HG02852 (cell line): ENCODE measurements around the gene NGFR.
"Not testable (repeated sequence)": the region's sequence is repeated elsewhere in the genome, so short reads cannot be mapped to it uniquely, and the experiment has no call there.

Source experiments
- ATAC-seq: cut with Tn5 transposase; IDR thresholded peaks from one replicate; pipeline ENCODE4 v1.9.1; 2021; ENCODE audit warnings: mild to moderate bottlenecking, moderate library complexity; ENCODE audit not compliant: unreplicated experiment

NGFR gene

GRCh38 chr17:49494399-49494985 is 601 bp upstream of the NGFR start:
- ATAC-seq: no peak

GRCh38 chr17:49495842-49496182 is 719 bp downstream of the NGFR start:
- no peak for ATAC-seq

DNA sequence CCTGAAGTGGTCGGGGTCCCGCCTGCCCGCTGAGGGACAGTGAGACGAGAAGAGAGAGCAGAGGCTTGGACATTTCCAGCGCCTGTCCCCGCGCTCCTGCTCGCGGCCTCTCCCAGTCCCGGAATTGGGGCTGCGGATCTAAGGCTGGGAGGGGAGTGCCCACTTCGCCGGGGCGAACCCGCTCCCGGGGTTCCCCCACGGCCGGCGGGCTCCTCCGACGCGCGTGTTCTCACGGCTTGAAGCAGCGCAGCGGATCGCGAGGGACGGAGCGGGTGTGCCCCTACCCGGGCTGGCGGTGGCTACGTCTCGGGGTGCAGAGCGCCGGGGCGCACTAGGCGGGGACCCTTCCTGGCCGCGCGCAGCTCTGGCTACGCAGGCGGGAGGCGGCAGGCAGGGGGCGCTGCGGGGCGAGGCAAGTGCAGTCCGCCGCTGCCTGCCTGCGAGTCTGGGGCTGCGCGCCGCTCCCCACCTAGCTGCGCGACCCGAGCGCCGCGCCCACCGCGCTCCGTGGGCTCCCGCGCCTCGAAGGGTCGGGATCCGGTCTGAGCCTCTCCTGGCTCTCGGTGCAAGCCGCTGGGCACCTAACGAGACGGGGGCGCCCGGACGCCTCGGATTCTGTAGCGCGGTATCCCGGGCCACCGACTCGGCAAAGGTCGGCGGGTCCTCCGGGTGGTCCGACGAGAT is 1.2 kb downstream of the NGFR start:
- ATAC-seq: no peak

GRCh38 chr17:49496867-49497147 is 1.7 kb downstream of the NGFR start:
- no peak for ATAC-seq

DNA sequence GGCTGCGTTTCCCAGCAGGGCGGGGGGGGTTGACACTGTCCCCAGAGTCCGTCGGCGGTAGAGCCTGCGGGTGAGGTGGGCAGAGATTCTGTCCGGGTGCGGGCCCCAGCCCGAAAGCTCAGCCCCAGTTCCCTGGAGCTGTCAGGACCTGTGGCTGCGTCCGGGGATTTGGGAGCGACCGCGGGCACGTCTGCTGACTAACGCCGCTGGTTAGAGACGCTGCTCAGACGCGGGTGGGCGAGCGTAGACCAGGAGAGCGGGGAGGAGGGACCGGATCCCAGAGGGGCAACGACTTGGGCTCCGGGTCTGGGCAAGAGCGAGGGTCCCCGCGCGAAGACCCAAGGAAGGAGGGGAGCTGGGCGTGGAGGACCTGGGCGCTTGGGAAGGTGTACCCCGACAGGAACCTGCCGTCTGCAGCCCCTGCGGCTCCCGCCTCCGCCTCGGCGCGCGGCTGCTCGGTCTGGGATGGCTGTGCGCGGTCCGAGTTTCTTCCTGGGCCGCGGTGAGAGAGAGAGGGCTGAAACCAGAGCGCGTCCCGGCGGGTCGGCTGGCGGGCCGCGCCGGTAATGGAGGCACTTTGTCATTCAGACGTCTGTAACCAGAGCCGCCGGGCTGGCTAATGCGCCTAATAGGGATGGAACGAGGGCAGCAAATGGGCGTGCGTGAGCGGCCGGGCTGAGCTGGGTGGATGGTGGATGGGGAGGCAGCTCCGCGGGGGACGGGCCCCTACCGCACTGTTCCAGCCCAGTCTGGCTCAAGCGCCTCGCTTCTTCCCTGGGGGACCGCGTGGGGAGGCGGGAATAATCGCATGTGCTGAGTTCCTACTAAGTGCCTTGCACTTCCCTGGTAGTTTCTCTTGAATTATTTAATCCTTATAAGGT is 2.3 kb downstream of the NGFR start:
- ATAC-seq: no peak

DNA sequence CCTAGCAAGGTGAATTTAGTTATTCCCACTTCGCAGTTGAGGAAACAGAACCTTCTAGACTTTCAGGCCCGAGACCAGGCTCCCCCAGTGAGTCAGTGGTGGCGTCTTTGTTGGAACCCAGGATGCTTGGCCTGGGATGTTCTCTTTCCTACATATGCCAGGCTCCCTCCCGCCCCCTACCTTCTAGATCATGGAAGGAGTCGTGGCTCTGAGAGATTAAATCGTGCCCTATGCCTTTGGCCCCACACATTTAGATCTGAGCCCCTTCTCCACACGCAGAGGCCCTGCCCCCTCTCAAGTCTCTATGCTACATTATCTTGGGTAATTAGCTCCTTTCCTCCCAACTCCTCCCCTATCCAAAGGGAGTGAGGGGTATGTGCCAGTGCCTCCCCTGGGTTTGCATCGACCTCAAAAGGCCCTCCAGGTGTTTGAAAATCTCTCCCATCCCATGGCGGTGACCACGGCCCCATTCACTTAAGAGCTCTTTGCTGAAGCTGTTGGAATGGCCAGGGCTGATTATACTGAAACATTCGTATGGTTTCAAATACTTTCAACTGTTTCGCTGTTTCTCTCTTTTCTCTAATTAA is 3.0 kb downstream of the NGFR start:
- no peak for ATAC-seq

GRCh38 chr17:49501496-49501895 is 6.4 kb downstream of the NGFR start:
- no peak for ATAC-seq

- no peak for ATAC-seq
These were observed 7.2 kb downstream of the NGFR start for GRCh38 chr17:49502254-49502653.

DNA sequence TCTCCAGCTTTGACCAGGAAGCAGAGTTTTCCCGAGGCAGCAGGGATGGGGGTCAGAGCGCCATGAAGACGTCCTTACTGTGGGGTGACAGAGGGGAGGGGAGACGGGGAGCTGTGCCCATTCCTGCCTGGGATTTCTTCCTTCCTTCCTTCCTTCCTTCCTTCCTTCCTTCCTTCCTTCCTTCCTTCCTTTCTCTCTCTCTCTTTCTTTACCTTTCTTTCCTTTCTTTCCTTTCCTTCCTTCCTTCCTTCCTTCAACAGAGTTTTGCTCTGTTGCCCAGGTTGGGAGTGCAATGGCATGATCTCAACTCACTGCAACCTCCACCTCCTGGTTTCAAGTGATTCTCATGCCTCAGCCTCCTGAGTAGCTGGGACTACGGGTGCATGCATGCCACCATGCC is 7.6 kb downstream of the NGFR start:
- not testable (repeated sequence) for ATAC-seq

DNA sequence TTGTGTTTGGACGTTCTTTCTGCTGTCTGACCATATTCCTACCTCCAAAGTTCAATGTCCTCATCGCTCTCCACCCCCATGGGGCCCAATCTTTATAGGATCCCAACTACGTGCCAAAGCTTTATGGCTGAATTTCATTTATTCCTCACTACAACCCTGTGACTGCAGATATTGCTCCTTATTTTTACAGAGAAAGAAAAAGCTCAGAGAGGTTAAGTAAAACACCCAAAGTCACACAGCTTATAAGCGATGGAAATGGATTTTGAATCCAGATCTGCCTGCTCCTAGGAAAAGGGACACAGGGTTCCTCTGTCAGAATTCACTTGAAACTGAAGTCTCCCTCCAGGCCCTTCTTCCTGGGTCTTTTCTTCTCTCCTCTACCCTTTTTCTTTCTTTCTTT is 9.3 kb downstream of the NGFR start:
- no peak for ATAC-seq

GRCh38 chr17:49505854-49506253 is 10.8 kb downstream of the NGFR start:
- ATAC-seq: no peak

GRCh38 chr17:49506282-49506681 is 11.2 kb downstream of the NGFR start:
- ATAC-seq: no peak

DNA sequence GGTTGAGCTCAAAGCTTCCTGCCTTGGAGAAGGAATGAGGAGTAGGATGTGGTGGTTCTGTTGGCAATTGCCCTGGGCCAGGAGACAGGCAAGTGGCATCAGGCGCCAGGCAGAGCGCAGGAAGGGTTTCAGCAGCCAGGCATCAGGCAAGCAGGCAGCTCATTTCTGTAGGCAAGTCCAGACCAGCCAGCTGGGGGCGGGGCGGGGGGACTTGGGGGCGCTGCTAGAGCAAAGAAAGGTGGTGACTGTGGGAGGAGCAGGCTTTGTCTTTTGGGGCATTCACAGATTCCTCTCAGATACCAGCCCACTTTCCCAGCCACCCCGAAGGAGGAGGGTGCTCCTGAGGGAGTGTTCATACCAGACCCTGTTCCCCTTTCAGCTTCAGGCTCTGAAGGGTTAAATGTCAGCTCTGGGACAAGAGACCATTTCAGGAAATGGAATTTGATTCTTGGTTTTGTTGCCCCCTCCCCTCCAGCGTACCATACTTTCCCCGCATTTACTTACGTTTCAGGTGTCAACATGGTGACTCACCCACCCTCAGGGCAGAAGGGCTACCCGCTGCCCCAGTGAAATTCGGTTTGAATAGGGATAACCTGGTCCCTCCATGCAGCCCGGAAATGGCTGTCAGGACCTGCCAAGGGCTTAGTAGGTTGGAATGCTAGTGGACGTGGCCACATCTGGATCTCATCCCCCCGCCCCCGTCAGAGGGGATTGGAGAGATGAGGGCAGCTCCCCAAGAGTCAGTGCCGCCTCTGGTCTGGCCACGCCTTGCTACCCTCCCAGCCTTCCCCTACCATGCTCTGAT is 13.2 kb downstream of the NGFR start:
- no peak for ATAC-seq

DNA sequence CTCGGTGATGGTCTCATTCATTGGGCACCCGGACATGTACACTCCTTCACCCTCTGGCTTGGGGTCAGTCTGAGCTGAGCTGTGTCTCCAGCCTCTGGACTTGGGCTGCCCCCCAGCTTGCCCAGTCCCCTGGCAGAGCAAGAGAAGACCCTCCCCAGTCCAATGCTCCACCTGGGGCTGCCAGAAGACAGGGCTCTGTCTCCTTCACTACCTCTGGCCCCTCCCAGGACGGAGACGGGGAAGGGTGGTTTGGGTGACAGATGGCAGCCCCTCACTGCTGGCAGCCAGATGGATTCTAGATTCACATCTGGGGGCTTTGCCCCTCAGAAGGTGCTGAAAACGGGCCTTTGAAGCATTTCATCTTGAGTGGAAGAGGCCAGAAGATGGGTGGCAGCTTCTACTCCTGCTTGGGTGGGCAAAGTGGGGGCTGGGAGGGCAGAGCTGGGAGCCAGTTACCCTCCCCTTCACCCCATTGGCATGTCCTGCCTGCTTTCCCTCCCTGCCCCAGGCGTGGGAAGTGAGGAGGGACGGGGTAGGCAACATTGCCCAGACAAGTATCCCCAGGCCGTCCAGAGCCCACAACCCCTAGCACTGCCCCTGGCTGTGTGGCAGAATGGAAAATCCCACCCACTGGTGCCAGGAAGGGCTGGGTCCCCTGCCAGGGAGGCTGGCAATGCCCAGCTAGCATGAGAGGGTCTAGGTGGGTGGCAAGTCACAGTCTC is 13.9 kb downstream of the NGFR start:
- no peak for ATAC-seq

GRCh38 chr17:49509588-49509917 is 14.5 kb downstream of the NGFR start:
- no peak for ATAC-seq

GRCh38 chr17:49510059-49510719 is 15.1 kb downstream of the NGFR start:
- no peak for ATAC-seq

- ATAC-seq: no peak
These were observed 15.6 kb downstream of the NGFR start for GRCh38 chr17:49510720-49511110.

DNA sequence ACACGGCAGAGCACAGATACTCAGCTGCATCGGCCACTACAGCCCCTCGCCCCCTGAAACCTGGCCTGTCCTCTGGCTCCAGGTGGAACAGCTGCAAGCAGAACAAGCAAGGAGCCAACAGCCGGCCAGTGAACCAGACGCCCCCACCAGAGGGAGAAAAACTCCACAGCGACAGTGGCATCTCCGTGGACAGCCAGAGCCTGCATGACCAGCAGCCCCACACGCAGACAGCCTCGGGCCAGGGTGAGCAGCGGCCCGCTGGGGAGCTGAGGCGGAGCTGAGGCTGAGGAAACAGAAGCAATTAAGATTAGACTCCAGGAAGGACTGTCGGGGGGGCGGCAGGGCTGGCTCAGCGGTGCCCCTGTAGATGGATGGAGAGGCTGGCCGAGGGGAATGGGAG is 16.7 kb downstream of the NGFR start:
- ATAC-seq: no peak

- no peak for ATAC-seq
These were observed 17.4 kb downstream of the NGFR start for GRCh38 chr17:49512296-49513043.

GRCh38 chr17:49513044-49513395 is 17.9 kb downstream of the NGFR start:
- no peak for ATAC-seq
